Measurements from ENCODE around the gene RNPEPL1.

Gene RNPEPL1

DNA sequence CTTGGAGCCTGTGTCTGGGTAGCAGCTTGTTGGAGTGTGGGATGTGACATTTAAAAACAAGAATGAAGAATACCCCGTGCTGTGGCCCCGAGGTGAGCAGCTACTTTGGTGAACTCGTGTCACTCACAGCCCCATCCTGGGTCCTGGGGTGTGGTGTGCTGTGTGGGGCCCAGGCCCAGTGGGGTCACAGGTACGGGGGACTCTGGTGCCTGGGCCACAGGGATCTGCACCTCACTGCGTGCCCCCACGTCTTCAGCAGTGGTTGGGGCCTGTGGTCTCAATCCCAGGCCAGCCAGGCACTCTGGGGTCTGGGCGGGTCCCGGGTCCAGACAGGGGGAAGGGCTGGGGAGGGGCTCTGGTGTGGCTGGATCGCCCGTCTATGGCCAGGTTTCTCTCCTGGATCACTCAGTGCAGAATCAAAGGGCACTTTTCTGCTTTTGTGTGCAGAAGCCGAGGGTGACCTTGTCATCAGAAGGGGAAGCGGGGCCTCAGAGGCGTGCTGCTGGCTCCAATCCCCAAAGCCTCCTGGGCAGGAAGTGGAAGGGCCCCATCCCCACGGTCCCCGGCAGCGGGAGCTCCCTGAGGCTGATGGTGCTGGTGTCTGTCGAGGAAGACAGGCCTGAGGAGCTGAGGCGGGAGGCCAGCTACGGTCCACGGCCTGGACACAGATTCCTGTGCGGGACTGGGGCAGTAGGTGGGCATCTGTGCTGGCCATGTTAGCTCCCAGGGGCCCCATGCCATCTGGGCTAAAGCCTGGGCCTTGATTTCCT is 58.4 kb downstream of the RNPEPL1 start:
- no peak for DNase-seq (ENCODE audit: low spot score)

DNA sequence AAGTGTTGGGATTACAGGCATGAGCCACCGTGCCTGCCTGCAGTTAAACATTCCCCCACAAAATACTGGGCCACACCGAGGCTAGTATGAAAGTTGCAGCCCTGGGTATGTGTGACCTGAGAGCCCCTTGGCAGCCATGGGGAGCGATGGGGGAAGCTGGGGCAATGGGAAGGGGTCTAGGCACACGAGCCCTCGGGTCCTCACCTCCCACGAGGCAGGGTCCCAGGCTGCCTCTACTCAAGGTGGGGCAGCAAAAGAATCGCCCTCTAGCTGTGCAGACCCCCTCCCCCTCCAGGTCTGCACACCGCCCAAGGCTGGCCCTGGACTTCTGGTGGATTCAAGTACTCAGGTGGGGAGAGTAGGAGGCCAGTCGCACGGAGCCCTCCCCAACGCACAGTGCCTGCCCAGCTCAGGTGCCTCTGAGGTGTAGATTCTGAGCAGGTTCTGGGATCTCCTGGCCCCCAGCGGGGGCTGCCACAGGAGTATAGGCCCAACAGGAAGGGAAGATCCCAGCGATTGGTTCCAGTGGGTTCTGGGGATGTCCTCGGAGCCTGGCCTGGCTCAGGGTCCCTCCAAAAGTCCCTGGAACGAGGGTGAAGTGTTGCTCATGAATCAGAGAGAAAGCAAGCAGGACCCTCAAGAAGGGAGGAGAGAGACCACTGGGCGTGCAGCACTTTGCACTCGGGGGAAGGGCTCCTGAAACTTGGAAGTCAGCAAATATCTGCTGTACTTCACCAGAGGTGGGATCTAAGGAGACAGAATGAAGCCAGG is 59.6 kb downstream of the RNPEPL1 start:
- no peak for DNase-seq (ENCODE audit: low spot score)

GRCh38 chr2:240628507-240628807 is 60.2 kb downstream of the RNPEPL1 start:
- DNase-seq (ENCODE audit: low spot score): no peak

DNA sequence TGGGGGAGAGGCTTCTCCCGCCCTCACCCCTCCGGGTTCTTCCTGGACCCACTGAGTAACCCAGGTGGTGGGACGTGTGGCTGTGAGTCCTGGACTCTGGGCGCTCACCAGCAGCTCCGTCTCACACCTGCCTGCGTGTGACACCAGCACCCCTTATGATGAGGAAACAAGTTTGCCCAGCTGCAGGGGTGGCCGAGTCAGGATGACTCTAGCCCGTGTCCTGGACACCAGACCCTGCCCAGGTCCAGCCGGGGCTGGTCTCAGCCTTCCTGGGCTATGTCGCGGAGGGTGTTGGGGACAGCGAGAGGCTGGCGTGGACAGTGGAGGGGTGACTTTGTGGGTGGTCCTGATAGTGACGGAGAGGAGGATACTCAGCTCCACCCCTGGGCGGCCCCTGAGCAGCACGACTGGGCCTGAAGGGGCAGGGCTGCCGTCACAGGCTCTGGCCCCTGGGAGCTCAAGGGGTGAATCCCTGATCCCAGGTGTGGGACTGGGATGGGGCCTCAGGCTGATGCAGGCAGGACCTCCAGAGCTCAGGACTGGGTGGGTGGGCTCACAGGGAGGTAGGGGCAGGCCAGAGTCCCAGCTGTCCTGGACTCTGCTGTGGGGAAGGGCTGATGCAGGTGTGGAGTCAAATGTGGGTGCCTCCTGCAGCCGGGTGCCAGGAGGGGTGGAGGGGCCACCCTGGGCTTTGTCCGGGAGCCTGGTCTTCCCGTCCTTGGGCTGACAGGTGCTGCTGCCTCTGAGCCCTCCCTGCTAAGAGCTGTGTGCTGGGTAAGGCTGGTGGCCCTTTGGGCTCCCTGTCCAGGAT is 60.7 kb downstream of the RNPEPL1 start:
- DNase-seq (ENCODE audit: low spot score): no peak

DNA sequence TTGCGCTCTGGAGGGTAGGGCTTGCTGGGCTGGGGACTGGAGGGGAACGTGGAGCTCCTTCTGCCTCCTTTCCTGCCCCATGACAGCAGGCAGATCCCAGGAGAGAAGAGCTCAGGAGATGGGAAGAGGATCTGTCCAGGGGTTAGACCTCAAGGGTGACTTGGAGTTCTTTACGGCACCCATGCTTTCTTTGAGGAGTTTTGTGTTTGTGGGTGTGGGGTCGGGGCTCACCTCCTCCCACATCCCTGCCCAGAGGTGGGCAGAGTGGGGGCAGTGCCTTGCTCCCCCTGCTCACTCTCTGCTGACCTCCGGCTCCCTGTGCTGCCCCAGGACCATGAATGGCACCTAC is 61.3 kb downstream of the RNPEPL1 start:
- no peak for DNase-seq (ENCODE audit: low spot score)

DNA sequence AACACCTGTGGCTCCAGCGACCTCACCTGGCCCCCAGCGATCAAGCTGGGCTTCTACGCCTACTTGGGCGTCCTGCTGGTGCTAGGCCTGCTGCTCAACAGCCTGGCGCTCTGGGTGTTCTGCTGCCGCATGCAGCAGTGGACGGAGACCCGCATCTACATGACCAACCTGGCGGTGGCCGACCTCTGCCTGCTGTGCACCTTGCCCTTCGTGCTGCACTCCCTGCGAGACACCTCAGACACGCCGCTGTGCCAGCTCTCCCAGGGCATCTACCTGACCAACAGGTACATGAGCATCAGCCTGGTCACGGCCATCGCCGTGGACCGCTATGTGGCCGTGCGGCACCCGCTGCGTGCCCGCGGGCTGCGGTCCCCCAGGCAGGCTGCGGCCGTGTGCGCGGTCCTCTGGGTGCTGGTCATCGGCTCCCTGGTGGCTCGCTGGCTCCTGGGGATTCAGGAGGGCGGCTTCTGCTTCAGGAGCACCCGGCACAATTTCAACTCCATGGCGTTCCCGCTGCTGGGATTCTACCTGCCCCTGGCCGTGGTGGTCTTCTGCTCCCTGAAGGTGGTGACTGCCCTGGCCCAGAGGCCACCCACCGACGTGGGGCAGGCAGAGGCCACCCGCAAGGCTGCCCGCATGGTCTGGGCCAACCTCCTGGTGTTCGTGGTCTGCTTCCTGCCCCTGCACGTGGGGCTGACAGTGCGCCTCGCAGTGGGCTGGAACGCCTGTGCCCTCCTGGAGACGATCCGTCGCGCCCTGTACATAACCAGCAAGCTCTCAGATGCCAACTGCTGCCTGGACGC is 61.9 kb downstream of the RNPEPL1 start:
- DNase-seq (ENCODE audit: low spot score): no peak
